Measurements from ENCODE around the gene RRBP1.
A peak's percentile ranks its signal among the peaks of the same experiment; 100 is the strongest.

The RRBP1 gene

DNA sequence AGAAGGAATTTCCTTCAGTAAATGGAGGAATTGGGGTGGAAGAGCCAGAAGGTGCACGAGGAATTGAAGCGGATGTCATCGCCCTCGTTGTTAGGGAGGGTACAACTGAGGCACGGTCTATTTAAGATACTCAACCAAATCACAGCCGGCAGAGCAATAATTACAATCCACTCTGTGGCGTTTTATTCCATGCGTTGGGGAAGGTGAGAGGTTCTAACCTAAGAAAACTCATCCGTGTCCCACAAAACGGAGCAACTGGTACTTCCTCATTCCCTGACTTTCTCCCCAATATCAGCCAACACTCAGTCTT, 802 bp upstream of the RRBP1 start:
- Histone ChIP-seq H3K4me3 (replicated peaks; ENCODE audit: insufficient read depth, low read length) (peak overlapping the region; percentile 54), H3K27ac (replicated peaks) (peak overlapping the region; percentile 85), H3K27me3 (ENCODE audit: insufficient read depth, poor library complexity, severe bottlenecking) (no peaks in the 10 kb centered on the region)
- TF ChIP-seq SPI1 (IDR thresholded peaks at IDR 0.05; ENCODE audit: borderline replicate concordance, low read depth) (no peak), GABPA (IDR thresholded peaks at IDR 0.05; ENCODE audit: low read depth) (no peak), POLR2AphosphoS5 (IDR thresholded peaks at IDR 0.05; ENCODE audit: low read depth) (no peak)
- TF ChIP-seq, protein P1, sequence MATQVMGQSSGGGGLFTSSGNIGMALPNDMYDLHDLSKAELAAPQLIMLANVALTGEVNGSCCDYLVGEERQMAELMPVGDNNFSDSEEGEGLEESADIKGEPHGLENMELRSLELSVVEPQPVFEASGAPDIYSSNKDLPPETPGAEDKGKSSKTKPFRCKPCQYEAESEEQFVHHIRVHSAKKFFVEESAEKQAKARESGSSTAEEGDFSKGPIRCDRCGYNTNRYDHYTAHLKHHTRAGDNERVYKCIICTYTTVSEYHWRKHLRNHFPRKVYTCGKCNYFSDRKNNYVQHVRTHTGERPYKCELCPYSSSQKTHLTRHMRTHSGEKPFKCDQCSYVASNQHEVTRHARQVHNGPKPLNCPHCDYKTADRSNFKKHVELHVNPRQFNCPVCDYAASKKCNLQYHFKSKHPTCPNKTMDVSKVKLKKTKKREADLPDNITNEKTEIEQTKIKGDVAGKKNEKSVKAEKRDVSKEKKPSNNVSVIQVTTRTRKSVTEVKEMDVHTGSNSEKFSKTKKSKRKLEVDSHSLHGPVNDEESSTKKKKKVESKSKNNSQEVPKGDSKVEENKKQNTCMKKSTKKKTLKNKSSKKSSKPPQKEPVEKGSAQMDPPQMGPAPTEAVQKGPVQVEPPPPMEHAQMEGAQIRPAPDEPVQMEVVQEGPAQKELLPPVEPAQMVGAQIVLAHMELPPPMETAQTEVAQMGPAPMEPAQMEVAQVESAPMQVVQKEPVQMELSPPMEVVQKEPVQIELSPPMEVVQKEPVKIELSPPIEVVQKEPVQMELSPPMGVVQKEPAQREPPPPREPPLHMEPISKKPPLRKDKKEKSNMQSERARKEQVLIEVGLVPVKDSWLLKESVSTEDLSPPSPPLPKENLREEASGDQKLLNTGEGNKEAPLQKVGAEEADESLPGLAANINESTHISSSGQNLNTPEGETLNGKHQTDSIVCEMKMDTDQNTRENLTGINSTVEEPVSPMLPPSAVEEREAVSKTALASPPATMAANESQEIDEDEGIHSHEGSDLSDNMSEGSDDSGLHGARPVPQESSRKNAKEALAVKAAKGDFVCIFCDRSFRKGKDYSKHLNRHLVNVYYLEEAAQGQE (IDR thresholded peaks at IDR 0.05; ENCODE audit: insufficient replicate concordance, low read depth), result no peak
- TF ChIP-seq, protein P2, sequence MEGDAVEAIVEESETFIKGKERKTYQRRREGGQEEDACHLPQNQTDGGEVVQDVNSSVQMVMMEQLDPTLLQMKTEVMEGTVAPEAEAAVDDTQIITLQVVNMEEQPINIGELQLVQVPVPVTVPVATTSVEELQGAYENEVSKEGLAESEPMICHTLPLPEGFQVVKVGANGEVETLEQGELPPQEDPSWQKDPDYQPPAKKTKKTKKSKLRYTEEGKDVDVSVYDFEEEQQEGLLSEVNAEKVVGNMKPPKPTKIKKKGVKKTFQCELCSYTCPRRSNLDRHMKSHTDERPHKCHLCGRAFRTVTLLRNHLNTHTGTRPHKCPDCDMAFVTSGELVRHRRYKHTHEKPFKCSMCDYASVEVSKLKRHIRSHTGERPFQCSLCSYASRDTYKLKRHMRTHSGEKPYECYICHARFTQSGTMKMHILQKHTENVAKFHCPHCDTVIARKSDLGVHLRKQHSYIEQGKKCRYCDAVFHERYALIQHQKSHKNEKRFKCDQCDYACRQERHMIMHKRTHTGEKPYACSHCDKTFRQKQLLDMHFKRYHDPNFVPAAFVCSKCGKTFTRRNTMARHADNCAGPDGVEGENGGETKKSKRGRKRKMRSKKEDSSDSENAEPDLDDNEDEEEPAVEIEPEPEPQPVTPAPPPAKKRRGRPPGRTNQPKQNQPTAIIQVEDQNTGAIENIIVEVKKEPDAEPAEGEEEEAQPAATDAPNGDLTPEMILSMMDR (IDR thresholded peaks at IDR 0.05; ENCODE audit: insufficient read depth, low read length), result no peak
- no peak for DNase-seq (ENCODE audit: low read depth in 1 of 2, low spot score in 1 of 2)

DNA sequence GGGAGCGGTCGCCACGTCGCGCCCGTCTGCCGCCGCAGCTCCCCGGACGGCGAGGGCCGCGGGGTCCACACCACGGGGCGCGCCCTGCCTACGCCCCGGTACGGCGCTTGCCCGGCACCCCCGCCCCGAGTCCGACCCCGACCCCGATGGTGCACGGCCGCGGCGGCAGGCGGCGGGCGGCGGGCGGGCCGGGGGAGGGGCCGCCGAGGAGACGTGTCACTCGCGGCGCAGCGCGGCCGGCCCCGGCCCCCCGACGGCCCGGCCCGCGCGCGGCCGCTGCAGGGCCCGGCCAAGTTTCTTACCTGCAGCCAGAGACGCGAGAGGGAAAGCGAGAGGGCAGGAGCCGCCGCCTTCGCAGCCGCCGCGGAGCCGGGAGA, 328 bp downstream of the RRBP1 start:
- no peak for TF ChIP-seq SPI1 (IDR thresholded peaks at IDR 0.05; ENCODE audit: borderline replicate concordance, low read depth)
- H3K27ac ChIP-seq (replicated peaks), result peak overlapping the region; percentile 83
- no peak for DNase-seq (ENCODE audit: low read depth in 1 of 2, low spot score in 1 of 2)
- no peaks in the 10 kb centered on the region for H3K27me3 ChIP-seq (ENCODE audit: insufficient read depth, poor library complexity, severe bottlenecking)
- H3K4me3 ChIP-seq (replicated peaks; ENCODE audit: insufficient read depth, low read length), result peak overlapping the region; percentile 79

DNA sequence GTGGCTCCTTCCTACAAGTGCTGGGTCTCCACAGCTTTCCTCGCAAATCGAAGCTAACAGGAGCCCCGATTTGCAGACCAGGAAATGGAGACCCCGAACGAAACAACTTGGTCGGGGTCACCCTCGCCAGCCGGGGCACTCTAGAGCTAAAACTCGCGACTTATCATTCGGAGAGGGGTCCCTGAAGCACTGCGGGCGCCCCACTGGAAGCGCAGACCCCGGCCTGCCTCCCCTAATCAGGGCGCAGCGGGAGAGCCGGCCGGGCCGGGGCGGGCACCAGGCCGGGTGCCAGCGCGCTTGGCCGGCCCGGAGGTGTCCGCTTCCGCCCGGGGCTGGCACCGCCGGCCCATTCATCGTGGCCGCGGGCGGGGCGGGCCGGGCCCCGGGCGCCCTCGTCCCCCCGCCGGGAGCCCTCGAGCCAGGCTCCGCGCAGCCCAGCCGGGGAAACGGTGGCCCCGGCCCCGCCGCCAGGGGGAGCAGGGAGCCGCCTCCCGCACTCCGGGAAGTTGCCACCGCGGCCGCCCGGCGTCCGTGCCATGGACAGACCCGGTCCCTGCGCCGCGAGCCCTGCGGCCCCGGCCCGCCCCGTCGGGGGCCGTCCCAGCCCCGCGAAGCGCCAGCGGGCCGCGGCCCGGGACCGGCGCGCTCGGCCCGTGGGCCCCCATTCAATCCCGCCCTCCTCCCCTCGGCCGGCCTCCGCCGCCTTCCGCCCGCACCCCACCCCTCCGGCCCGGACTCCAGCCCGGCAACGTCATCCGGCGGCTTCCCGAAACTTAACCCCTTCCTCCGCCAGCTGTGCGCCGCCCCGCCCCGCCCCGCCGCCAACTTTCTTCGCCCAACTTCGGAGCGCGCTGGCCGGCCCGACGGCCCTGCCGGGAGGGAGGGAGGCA, 961 bp downstream of the RRBP1 start:
- H3K27me3 ChIP-seq (ENCODE audit: insufficient read depth, poor library complexity, severe bottlenecking), result no peaks in the 10 kb centered on the region
- DNase-seq (ENCODE audit: low read depth in 1 of 2, low spot score in 1 of 2), result peak; percentile 36 to 73
- H3K27ac ChIP-seq (replicated peaks), result peak overlapping the region; percentile 65
- H3K4me3 ChIP-seq (replicated peaks; ENCODE audit: insufficient read depth, low read length), result peak overlapping the region; percentile 79
- no peak for TF ChIP-seq POLR2AphosphoS5 (IDR thresholded peaks at IDR 0.05; ENCODE audit: low read depth)
- no peak for TF ChIP-seq GABPA (IDR thresholded peaks at IDR 0.05; ENCODE audit: low read depth)
- TF ChIP-seq, protein P1 (IDR thresholded peaks at IDR 0.05; ENCODE audit: insufficient replicate concordance, low read depth), result no peak
- no peak for TF ChIP-seq SPI1 (IDR thresholded peaks at IDR 0.05; ENCODE audit: borderline replicate concordance, low read depth)

DNA sequence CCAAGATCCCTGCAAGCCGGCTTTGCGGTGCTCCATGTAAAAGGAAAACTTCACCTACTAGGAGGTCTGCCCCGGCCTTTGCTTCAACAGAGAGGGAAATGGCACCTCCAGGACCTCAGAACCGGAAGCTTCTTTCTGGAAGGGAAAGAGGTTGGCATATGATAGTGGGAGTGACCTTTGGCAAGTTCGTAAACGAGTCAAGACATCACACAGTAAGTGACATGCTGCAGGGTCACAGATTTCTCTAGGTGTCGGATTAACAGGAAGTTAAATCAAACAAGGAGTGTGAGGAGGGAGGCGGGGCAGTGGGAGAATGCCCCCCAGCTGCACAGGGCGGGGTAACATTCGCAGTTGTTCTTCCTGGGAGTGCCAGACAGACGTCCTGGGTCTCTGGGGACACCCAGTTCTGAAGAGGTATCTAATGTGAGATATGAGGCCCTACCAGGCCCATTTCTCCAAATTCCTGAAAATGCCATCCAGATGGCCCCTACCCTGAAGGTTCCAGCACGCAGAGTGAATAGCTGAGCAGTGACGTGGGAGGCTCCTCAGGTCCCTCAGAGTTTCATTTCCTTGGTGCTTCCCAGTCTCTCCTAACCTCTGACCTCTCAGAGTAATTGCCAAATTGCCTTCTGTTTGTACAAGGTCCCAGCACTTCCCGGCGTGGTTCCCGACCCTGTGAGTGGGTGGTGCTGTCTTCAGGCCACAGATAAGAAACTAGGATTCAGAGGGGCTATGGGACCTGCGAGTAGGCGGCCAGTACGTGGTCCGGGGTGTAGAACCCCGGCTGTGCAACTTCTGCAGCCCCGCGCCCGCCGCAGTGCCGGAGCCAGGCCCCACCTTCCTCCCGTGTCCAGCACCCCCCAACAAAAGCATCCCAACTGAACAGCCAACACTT, 1.9 kb downstream of the RRBP1 start:
- DNase-seq (ENCODE audit: low read depth in 1 of 2, low spot score in 1 of 2), result peak; percentile 19 to 47
- peak overlapping the region; percentile 79 for H3K4me3 ChIP-seq (replicated peaks; ENCODE audit: insufficient read depth, low read length)
- TF ChIP-seq, protein P2 (IDR thresholded peaks at IDR 0.05; ENCODE audit: insufficient read depth, low read length), result no peak
- TF ChIP-seq POLR2AphosphoS5 (IDR thresholded peaks at IDR 0.05; ENCODE audit: low read depth) (no peak), GABPA (IDR thresholded peaks at IDR 0.05; ENCODE audit: low read depth) (no peak), SPI1 (IDR thresholded peaks at IDR 0.05; ENCODE audit: borderline replicate concordance, low read depth) (no peak)
- TF ChIP-seq, protein P1 (IDR thresholded peaks at IDR 0.05; ENCODE audit: insufficient replicate concordance, low read depth), result no peak
- no peaks in the 10 kb centered on the region for H3K27me3 ChIP-seq (ENCODE audit: insufficient read depth, poor library complexity, severe bottlenecking)
- peak overlapping the region; percentile 65 for H3K27ac ChIP-seq (replicated peaks)

Measured in HL-60 (cell line).